Left colon (tissue), 2 donors: ENCODE results near the gene CHRM5. TPM values are rescaled to one million over a fixed set of nuclear protein-coding genes. Genes with fewer than 3 reads are reported as not detected.
A peak's percentile ranks its signal among the peaks of the same experiment; 100 is the strongest.

Experiments used
- ATAC-seq: fragments of 200-7000 bp; cut with Tn5 transposase; one replicate; pipeline ENCODE4 v1.9.1; 2020; ENCODE audit warnings: mild to moderate bottlenecking, moderate library complexity
- DNase-seq, 2 donors: peaks; one replicate each; pipeline ENCODE4 v3.0.0-alpha.2; 2020
- intact Hi-C, 2 donors: fragments of 100-400 bp; cut with DNase I in 1 of 2; cut with micrococcal nuclease in 1 of 2; formaldehyde crosslinking; loops; one replicate each; pipeline versions ENCODE4 v1.11.2 to v1.14.0; 2022; cut with DNase I, micrococcal nuclease
- long read RNA-seq: library from polyadenylated mRNA; unstranded; transcript quantifications from one replicate; pipeline ENCODE4 v2.0.0, GENCODE V29; 2021
- total RNA-seq, 2 donors: library from RNA; stranded (reverse); fragmentation: NEBNext Ultra II Directional; extraction: Animal tissue kit (Norgen Biotek cat#: 25700); gene quantifications; one replicate each; pipeline ENCODE4 v1.2.1, GENCODE V29; 2021
- donor health status: DM: no; HTN: no; CAD: no.
- donor health status: DM: yes; HTN: yes; CAD: no.

CHRM5 gene, protein sequence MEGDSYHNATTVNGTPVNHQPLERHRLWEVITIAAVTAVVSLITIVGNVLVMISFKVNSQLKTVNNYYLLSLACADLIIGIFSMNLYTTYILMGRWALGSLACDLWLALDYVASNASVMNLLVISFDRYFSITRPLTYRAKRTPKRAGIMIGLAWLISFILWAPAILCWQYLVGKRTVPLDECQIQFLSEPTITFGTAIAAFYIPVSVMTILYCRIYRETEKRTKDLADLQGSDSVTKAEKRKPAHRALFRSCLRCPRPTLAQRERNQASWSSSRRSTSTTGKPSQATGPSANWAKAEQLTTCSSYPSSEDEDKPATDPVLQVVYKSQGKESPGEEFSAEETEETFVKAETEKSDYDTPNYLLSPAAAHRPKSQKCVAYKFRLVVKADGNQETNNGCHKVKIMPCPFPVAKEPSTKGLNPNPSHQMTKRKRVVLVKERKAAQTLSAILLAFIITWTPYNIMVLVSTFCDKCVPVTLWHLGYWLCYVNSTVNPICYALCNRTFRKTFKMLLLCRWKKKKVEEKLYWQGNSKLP
- not detected for total RNA-seq
- long read RNA-seq: 0 reads

DNA sequence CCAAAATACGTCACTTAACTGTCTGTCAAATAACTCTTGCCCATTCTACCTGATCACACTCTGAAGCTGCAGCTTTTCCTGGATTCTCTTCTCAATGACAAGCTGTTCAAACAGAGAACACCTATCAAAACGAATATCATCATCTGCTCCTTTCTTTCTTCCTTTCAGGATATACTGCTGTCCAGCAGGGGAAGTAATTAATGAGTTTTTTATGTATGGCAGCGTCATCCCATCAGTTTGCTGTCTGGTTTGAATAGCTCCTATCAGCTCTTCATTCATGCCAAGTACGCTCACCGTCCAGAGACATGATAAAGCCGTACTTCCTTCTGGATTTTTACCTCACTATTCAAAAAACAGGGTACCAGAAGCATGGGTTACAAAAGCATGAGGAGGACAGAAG lies at the start of gene CHRM5:
Gene CHRM5, plus strand, starts transcription at position 274 of the 400 bp plus-strand sequence. CDS start 94,221 bp downstream, outside the sequence.
- intact Hi-C loops: loop anchor here in 1 of 2 donors (10.0 kb wide), 1 partner anchor 233 kb away; no protein-coding TSS in a partner anchor
- no peak for ATAC-seq
- no peak for DNase-seq

DNA sequence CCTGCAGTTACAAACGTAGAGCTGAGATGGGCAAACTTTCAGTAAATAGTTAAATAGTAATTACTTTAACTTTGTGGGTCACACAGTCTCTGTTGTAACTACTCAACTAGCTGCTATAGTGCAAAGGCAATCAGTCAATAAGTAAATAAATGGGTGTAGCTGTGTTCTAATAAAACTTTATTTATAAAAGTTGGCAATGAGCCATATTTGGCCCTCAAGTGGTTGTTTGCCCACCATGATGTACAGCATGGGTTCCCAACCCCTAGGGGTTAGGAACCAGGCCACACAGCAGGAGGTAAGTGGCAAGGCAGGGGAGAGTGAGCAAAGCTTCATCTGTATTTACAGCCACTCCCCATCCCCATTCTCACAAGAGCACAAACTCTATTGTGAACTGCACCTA lies 44.9 kb upstream of the CHRM5 start:
- DNase-seq (no peak), ATAC-seq (no peak)
- intact Hi-C loops: no loop called here

DNA sequence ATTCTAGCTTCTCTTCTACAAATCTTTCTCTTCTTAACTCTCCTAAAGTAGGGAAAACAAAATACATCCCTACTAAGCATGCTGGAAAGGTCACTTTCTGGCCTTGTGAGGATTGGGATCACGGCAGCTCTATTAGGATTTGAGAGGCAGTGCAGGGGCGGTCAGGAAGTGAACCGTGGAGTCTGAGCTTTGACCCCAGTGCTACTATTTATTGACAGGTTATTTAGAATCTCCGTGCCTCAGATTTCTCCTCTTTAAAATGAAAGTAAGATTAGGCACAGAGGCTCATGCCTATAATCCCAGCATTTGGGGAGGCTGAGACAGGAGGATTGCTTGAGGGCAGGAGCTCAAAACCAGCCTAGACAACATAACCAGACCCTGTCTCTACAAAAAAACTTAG lies 42.0 kb upstream of the CHRM5 start:
- intact Hi-C loops: no loop called here
- ATAC-seq: no peak

DNA sequence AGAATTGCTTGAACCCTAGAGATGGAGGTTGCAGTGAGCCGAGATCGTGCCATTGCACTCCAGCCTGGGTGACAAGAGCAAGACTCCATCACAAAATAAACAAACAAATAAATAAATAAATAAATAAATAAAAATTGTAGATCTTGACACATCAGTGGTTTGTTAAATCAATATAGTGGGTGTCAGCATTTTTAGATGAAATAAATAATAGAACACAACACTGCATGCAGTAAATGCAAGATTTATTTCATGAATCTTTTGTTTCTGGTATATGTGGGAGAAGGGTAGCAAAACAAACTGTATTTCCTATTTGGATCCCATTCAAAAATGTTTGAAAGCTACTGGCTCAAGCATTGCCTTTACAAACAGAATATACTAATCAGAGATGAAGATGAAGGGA lies 35.6 kb upstream of the CHRM5 start:
- intact Hi-C loops: no loop called here
- DNase-seq: no peak
- ATAC-seq: no peak

More for the DNA sequence above, 42.0 kb upstream of the CHRM5 start:
- DNase-seq: no peak

DNA sequence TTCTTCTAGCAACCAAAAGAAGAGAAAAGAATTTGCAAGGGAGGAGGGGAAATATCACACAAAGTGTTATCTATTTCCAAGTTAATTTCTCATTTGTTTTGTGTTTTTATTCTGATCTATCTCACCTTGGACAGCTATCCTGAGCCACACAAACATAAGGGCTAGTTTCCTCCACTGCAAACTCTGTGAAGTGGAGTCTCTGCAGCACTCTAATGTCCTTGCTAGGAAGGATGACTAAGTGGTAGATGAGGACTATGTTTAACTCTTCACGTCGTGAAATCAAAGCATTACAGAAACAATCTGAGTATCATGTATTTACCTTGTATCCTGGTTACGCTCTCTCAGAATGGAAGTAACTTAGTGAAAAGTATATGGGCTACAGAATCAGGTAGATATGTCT lies 33.9 kb upstream of the CHRM5 start:
- intact Hi-C loops: no loop called here
- no peak for DNase-seq
- ATAC-seq: no peak

DNA sequence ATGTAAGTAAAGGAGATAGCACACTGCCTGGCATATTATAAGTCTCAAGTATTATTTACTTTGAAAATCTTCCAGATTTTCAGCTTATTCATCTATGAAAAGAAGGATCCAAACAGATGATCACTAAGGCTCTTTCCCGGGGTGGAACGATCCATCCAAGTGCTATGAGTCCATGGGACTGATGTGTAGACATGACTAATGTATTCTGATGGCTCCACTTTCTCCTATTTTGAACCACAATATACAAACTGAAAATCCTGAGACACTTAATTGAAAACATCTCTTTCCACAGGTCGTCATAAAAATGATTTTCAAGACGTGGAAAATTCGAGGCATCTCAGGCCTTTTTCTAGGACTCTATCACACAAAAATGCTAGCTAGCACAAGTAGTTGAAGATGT lies 33.4 kb upstream of the CHRM5 start:
- no peak for DNase-seq
- ATAC-seq: no peak
- intact Hi-C loops: no loop called here

DNA sequence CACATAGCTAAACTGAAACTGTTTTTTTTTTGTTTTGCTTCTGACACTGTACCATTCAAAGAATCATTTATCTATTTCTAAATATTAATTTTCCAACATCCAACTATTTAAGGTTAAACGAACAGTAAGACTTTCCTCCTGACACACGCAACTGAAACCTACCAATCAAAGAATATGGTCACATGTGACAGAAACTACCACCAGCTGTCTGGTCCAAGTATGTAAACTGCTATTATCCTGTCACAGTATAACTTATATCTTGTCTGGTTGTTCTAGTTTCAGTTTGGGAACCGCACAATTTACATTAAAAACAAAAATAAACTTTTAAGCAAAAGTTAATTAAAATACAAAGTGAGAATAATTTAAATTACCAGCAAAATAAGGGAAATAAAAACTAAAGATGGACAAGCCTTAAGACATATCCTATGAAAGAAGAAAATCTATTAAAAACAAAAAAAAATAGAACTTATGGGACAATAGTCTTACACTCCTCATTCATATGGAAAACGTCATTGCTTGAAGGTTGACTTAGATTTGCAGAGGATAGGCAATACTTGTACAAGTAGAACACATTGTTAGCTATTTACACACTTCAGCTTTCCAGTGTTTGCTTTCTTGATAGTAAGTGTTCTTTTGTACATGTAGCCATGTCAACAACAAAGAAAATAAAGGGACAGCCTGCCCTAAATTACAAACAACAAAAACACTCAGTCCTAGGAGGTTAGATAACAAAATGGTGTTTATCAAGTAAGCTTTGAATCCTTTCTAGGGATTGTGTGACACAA lies 26.8 kb upstream of the CHRM5 start:
- DNase-seq: no peak
- no peak for ATAC-seq
- intact Hi-C loops: no loop called here

DNA sequence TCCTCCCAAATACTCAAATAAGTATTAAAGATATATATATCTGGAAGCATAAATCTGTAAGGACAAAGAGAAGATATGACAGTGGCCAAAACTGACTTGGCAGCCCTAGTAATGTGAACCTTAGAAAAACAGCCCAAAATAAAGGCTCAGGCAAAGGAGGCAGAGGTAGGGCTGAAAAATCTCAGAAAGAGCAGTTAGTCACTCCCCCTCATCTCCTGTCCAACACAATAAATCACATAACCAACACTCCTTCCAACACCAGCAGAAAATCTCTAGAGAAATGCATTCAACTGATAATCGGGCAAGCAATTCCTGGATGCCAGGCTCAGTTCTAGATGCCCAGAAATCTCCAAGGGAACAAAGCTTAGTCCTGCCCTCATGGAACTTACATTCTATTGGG lies 22.1 kb upstream of the CHRM5 start:
- ATAC-seq: no peak
- intact Hi-C loops: no loop called here
- no peak for DNase-seq

DNA sequence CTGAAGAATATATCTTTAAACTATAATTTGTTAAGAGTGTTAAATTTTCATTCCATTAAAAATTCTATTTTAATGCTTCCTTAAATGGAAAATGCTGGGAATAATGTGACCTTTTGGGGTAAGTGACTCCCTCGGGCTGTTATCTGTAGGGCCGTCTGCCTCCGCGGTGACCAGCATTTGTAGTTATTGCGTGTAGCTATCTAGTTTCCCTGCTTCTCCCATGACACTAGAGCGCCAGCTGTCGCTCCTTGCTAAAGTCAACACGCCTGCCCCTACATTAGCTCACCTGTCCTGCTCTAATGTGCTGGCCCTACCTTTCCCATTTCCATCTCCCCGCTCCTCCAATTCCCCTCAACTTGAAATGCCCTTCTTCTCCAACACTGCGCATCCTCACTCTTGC lies 12.4 kb upstream of the CHRM5 start:
- DNase-seq (no peak), ATAC-seq (no peak)
- intact Hi-C loops: no loop called here

DNA sequence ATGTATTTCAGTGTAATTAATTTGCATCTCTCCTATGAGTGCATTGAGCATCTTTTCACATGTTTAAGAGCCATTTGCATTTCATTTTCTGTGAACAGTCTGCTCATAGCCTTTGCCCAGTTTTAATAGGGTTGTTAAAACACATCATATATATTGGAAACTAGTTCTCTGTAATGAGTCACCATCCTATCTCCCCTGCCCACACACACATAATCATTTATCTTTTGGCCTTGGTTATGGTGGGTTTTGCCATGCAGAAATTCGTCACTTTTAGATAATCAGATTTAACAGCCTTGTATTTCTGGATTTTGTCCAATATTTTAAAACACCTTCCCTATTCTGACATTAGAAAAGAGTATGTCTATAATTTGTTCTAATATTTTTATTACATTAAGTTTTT lies 11.9 kb upstream of the CHRM5 start:
- DNase-seq (no peak), ATAC-seq (no peak)
- intact Hi-C loops: no loop called here

DNA sequence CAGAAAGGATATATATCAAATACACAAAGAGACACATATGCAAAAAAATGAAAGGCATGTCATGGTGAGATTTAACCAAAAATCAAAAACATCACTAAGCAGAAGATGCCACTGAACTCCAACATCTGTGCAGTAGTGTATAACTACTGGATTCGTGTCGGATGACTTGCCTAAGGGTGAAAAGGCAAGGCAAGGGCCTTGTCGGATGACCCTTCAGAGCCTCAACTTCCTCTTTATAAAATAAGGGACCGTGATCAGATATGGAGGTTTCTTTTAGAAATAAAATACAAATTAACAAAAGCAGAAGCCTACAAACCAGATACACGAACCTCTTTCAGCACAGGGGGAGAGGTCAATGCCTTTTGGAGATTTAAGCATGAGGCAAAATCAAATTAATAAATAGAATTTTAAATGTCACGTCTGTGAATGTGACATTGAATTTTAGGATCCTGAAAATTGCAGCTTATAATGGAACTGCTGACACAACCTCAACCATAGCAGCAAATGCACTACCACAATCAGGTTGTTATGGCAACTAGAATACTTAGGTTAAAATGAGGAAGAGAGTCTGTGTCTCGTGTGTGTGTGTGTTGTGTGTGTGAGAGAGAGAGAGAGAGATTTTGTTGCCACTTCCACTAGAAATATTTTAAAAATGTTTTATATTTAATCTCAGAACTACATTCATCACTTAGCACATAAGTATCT lies 8.3 kb upstream of the CHRM5 start:
- DNase-seq (no peak), ATAC-seq (no peak)
- intact Hi-C loops: loop anchor here in 1 of 2 donors (10.0 kb wide), 1 partner anchor 225 kb away; no protein-coding TSS in a partner anchor

DNA sequence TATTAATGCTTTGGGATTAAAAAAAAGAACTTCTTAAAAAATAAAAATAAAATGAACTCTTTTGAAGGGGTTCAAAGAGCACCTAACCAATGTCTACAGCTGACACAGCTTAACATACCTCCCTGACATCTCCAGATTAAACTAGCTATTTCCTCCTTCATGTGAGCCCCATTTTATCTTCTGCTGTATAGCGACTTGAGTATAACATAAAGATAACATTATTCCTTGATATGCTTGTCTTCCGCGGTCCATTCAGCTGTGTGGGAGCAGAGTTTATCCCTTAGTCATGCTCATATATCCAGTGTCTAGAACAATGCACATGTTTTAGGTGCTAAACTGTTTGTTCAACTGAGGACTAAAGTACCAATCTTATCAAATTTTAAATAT lies 7.8 kb upstream of the CHRM5 start:
- ATAC-seq (no peak), DNase-seq (no peak)
- intact Hi-C loops: loop anchor here in 1 of 2 donors (10.0 kb wide), 1 partner anchor 226 kb away; no protein-coding TSS in a partner anchor

DNA sequence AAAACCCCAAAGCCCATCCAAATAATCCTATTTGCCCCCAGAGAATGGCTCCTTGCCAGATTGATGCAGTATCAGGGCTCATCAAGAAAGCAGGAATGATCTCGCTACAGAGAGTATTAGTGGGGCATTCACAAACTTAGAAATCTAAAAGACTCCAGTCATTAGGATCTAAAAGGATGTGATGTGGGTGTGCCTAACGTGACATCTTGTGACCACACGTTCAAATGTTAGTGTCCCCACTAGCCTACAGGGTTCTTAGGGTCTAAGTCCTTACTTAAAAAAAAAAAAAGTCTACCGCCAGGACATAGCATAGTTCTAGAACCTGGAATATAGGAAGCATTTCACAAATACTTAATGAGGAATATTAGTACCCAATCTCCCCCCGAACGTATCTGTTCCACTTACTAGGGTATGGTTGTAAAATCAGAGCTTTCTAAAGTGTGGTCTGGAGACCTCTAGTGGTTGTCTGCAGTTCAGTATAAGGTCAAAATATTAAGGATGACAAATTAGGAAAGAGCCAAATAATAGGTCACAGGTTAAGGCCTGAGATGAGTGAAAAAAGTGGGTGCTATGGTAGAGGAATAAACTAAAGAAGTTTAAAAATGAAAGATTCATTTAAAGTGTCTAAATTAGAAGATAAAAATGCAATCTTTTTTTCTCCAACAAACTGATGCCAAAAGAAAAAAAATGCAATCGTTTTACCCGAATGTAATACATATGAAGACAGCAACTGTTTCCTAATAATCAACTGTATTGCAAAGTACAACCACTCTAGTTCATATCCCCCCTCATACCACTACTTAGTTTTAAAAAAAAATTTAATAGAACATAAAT lies 4.2 kb upstream of the CHRM5 start:
- ATAC-seq: peak; percentile 34
- intact Hi-C loops: loop anchor here in 1 of 2 donors (10.0 kb wide), 1 partner anchor 229 kb away; no protein-coding TSS in a partner anchor
- no peak for DNase-seq

DNA sequence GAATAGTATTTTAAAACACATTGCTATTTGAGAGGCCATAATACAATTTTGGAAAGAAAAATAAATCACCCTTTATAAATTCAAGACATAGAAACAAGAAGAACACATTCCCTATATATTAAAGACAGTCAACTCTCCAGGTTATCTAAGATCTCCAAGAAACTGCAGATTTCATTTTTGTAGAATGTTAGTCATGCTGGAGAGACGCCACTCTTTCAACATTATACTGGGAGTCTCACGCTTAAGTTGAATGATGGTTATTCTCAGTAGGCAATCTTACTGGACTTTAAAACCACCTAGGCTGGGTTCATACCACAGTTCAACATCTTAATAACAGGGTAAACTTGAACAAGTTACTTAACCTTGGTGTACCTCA lies 3.6 kb upstream of the CHRM5 start:
- DNase-seq (no peak), ATAC-seq (no peak)
- intact Hi-C loops: loop anchor here in 1 of 2 donors (10.0 kb wide), 1 partner anchor 230 kb away; no protein-coding TSS in a partner anchor

DNA sequence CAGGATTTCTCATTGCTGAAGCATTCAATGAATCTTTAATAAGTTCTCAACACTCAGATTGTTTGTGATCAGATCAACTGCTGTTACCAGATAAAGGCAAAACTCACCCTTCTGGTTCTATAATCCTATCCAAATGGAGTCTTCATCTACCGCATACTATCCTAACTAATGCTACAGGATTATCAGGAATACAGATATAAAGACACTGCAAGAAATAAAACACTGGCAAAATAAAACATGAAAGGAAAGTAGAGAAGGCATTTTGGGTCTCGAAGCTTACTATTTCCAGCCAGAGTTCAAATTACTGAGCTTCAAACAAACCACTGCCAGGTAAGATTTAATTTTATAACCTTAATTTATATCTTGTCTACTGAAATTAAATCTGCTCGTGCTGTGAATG lies 524 bp downstream of the CHRM5 start:
- intact Hi-C loops: loop anchor here in 1 of 2 donors (10.0 kb wide), 1 partner anchor 234 kb away; no protein-coding TSS in a partner anchor
- DNase-seq: no peak
- no peak for ATAC-seq

DNA sequence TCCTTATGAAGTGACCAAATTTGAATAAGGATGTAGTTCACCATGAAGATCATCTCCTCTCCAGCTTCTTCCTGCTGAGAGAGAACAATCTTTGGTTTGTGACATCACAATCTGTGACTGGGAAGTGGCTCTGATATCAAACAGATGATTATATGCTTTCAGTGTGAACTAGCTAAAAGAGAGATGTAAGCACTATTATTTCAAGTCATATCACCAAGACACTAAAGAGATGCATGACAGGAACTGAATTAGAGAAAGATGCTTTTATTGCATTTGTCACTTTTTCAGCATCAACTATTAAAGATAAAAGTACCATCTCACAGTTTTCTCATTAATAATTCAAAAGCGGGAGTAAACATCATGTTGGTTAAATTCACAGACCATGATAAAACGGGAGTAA lies 3.5 kb downstream of the CHRM5 start:
- no peak for DNase-seq
- intact Hi-C loops: no loop called here
- ATAC-seq: no peak

DNA sequence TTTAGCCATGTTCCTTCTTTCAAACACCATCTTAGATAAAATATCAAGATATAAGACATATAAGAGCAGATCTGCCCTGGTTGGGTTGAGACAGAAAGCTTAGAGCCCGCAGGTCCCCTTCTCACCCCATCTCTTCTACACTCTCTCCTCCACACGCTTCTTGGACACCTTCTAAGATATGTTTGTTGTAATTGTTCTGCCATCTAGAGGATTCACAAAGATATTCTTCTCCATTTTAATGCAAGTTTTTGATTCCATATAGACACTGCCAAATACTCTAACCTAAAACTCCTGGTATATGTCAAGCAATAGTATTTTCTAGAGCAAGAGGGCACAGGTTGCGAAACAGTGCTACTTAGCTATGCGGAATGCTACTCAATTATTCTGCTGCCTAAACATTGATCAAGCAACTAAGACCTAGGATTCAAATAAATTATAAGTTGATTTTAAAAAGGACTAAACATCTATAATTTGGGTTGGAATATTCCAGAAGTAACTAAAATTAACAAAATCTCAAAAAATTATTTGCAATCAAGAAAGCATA lies 6.8 kb downstream of the CHRM5 start:
- DNase-seq (no peak), ATAC-seq (no peak)
- intact Hi-C loops: no loop called here

DNA sequence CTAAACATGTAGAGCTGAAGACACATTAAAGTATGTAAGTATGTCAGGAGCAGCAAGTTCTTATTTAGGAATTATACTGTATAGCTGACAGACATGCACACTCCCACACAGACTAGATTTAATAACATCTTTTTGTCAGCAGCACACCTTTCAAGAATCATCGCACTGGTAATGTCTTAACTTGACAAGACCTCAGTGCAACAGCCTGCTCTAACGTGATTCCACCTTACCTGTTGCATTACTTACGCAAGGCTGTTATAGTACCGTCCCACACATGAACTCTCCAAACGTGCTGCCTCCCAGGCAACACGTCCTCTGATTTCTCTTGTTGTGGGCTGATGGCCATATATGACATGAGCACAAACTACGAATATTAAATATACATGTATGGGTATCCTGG lies 11.9 kb downstream of the CHRM5 start:
- DNase-seq (no peak), ATAC-seq (no peak)
- intact Hi-C loops: no loop called here
